ENCODE measurements around the gene ADGRA1. TPM values are rescaled to one million over a fixed set of nuclear protein-coding genes. Genes with fewer than 3 reads are reported as not detected.
"Not testable (repeated sequence)": the region's sequence is repeated elsewhere in the genome, so short reads cannot be mapped to it uniquely, and the experiment has no call there.

ADGRA1 gene
- polyA plus RNA-seq, 4 donors: 1.2 to 1.9 (median 1.5) TPM

- DNase-seq (ENCODE audit: low read depth in 4 of 4, low spot score in 3 of 4): no peak
These were observed 86.3 kb downstream of the ADGRA1 start for GRCh38 chr10:133173860-133174640.

GRCh38 chr10:133174689-133175263, 87.1 kb downstream of the ADGRA1 start:
- DNase-seq (ENCODE audit: low read depth in 4 of 4, low spot score in 3 of 4): no peak

- not testable (repeated sequence) for DNase-seq (ENCODE audit: low read depth in 4 of 4, low spot score in 3 of 4)
These were observed 87.9 kb downstream of the ADGRA1 start for GRCh38 chr10:133175624-133176023.

- DNase-seq (ENCODE audit: low read depth in 4 of 4, low spot score in 3 of 4): no peak
These were observed 88.8 kb downstream of the ADGRA1 start for GRCh38 chr10:133176546-133176945.

- DNase-seq (ENCODE audit: low read depth in 4 of 4, low spot score in 3 of 4): no peak
These were observed 89.8 kb downstream of the ADGRA1 start for GRCh38 chr10:133177380-133178157.

- no peak for DNase-seq (ENCODE audit: low read depth in 4 of 4, low spot score in 3 of 4)
These were observed 90.8 kb downstream of the ADGRA1 start for GRCh38 chr10:133178357-133179127.

GRCh38 chr10:133179128-133179520, 91.4 kb downstream of the ADGRA1 start:
- no peak for DNase-seq (ENCODE audit: low read depth in 4 of 4, low spot score in 3 of 4)

GRCh38 chr10:133179651-133180050, 91.9 kb downstream of the ADGRA1 start:
- DNase-seq (ENCODE audit: low read depth in 4 of 4, low spot score in 3 of 4): no peak

- no peak for DNase-seq (ENCODE audit: low read depth in 4 of 4, low spot score in 3 of 4)
These were observed 92.7 kb downstream of the ADGRA1 start for GRCh38 chr10:133180192-133180964.

GRCh38 chr10:133180965-133181639, 93.4 kb downstream of the ADGRA1 start:
- DNase-seq (ENCODE audit: low read depth in 4 of 4, low spot score in 3 of 4): no peak

Other genes starting within 250 kb of the ADGRA1 start
- 1 to 10 TPM; 7.2 to 9.9 (median 8.4) TPM for gene CFAP46, start 145.4 kb upstream of the ADGRA1 start, polyA plus RNA-seq (ENCODE audit: insufficient read length in 4 of 4)
- 1 to 10 TPM; 5.9 to 9.9 (median 7.1) TPM for gene KNDC1, start 72.3 kb downstream of the ADGRA1 start, polyA plus RNA-seq (ENCODE audit: insufficient read length in 4 of 4)
- gene UTF1, start 142.3 kb downstream of the ADGRA1 start, polyA plus RNA-seq (ENCODE audit: insufficient read length in 4 of 4): under 1 TPM in 1 of 4 donors, not detected in 3; 0.26 TPM
- gene VENTX, start 149.9 kb downstream of the ADGRA1 start, polyA plus RNA-seq (ENCODE audit: insufficient read length in 4 of 4): under 1 TPM; 0.06 to 0.24 (median 0.18) TPM
- 1 to 10 TPM; 2.2 to 2.7 (median 2.5) TPM for gene ADAM8, start 188.9 kb downstream of the ADGRA1 start, polyA plus RNA-seq (ENCODE audit: insufficient read length in 4 of 4)
- gene TUBGCP2, start 220.9 kb downstream of the ADGRA1 start, polyA plus RNA-seq (ENCODE audit: insufficient read length in 4 of 4): 10 to 100 TPM; 59.3 to 66.0 (median 62.4) TPM
- gene ZNF511, start 221.0 kb downstream of the ADGRA1 start, polyA plus RNA-seq (ENCODE audit: insufficient read length in 4 of 4): 10 to 100 TPM; 32.9 to 41.8 (median 38.8) TPM
- under 1 TPM in 3 of 4 donors, not detected in 1; 0.19 to 0.38 (median 0.21) TPM for gene CALY, start 249.0 kb downstream of the ADGRA1 start, polyA plus RNA-seq (ENCODE audit: insufficient read length in 4 of 4)

All from right renal pelvis (tissue), 4 donors.